Measurements from ENCODE around the gene CCDC142.

CCDC142 gene

GRCh38 chr2:74482801-74483674, at the start of gene CCDC142, which contains the start of gene TTC31:
Gene CCDC142, minus strand, starts transcription at chr2:74482998. Its CDS starts 161 bp downstream, at chr2:74482837.
Gene TTC31, plus strand, starts transcription at chr2:74483081. Its CDS starts 15 bp downstream, at chr2:74483096.
- peak; percentile 91 for DNase-seq

DNA sequence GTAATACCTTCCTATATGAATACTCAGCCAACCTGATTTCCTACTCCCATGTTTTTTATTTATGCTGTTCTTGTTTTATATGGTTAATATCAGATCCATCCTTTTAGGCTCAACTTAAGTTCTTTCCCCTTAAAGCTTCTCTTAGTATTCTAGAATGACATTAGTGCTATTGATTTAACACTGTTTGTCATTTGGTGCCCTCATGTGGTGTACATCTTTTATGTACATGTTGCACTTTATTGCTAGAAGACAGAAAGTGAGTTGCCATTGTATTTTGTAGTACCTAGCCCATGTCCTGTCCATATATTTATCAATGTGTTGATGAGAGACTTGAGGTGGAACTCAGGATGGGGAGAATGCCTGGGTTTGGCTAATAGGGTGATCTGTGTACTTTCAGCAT, 49.4 kb upstream of the CCDC142 start:
- no peak for DNase-seq

DNA sequence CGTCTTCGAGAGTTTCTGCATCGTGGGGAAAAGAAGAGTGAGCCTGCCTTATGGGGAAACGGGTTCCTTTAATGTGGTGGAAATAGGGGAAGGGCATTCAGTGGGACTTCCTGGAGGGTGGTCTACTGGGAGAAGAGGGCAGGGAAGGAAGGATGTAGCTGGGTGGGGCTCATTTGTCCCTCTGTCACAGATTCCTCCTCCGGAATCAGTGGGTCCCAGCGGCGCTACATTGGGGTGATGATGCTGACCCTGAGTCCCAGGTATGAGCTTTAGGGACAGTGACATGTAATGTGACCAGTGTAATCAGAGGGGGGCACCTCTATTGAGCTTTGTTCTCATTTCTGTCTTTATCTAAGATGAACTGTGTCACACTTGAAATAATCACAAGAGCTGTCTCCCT, 48.9 kb upstream of the CCDC142 start:
- DNase-seq, result no peak

DNA sequence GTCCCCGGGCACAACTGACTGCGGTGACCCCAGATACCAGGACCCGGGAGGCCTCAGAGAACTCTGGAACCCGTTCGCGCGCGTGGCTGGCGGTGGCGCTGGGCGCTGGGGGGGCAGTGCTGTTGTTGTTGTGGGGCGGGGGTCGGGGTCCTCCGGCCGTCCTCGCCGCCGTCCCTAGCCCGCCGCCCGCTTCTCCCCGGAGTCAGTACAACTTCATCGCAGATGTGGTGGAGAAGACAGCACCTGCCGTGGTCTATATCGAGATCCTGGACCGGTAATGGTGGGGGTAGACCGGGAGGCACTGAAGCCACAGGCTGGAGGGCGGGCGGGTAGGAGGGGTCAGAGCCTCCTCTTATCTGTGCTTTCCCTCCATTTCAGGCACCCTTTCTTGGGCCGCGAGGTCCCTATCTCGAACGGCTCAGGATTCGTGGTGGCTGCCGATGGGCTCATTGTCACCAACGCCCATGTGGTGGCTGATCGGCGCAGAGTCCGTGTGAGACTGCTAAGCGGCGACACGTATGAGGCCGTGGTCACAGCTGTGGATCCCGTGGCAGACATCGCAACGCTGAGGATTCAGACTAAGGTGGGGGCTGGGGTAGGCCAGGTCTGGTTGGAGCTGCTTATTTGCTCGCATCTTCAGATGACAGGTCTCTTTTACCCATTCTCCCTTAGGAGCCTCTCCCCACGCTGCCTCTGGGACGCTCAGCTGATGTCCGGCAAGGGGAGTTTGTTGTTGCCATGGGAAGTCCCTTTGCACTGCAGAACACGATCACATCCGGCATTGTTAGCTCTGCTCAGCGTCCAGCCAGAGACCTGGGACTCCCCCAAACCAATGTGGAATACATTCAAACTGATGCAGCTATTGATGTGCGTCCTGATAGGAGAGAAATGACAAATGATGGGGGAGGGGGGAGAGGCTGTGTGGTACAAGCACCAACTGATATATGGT, 47.7 kb upstream of the CCDC142 start:
- peak; percentile 43 for DNase-seq

DNA sequence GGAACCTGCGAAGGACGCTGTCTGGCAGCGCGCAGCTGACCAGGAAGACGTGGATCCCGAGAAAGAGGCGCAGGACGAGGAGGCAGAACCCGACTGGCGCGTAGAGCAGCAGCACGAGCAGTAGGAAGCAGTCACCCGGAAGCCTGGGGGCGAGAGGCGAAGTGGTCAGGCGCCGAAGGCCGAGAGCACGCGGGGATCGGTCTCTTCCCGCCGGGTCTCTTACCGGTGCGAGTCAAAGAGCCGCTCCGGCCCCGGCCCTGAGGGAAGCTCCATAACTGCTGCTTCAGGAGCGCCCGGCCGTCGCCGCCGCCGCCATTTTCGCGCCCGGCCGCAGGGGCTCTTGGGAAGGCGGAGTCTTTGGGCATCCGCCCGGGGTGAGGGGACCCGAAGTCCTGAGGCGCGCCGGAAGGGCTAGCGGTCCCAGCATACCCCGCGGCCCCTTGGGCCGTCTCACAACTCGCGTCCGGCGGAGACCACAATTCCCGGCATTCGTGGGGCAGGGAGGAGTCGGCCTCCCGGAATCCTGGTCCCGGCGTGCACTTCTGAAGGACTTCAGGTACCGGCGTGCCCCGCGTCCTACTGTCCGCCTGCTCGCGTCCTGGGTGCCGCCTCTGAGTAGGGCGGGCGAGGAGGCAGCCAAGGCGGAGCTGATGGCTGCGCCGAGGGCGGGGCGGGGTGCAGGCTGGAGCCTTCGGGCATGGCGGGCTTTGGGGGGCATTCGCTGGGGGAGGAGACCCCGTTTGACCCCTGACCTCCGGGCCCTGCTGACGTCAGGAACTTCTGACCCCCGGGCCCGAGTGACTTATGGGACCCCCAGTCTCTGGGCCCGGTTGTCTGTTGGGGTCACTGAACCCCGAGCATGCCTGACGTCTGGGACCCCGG, 46.8 kb upstream of the CCDC142 start, which contains the start of the genes AUP1 and HTRA2:
TSS of gene AUP1 (minus strand) at position 350 of the 882 bp plus-strand sequence. CDS start at position 273, 77 bp downstream.
TSS of gene HTRA2 (plus strand) at position 577 of the 882 bp plus-strand sequence. CDS start at position 651, 74 bp downstream.
- peak; percentile 85 for DNase-seq

GRCh38 chr2:74528600-74529356, 46.0 kb upstream of the CCDC142 start:
- DNase-seq, result peak; percentile 34

DNA sequence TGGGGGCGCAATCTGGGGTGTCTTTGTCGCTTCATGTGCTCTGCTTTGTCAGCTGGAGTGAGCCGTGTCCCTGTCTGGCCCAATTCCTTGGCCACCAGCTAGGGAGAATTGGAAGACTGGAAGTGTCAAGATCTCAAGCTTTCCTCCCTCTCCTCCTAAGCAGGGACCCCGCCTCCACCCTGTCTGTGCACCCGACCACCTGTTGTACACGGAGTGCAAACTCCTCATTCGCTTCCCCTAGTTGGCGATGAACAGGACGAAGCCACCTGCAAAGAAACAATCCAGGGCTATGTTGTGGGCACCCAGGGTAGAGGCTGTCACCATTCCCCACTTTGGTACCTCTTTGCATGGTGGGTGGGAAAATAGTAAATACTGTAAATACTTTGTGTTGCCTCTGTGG, 44.9 kb upstream of the CCDC142 start:
- no peak for DNase-seq

- DNase-seq, result no peak
These were observed 43.9 kb upstream of the CCDC142 start for GRCh38 chr2:74526649-74527230.

DNA sequence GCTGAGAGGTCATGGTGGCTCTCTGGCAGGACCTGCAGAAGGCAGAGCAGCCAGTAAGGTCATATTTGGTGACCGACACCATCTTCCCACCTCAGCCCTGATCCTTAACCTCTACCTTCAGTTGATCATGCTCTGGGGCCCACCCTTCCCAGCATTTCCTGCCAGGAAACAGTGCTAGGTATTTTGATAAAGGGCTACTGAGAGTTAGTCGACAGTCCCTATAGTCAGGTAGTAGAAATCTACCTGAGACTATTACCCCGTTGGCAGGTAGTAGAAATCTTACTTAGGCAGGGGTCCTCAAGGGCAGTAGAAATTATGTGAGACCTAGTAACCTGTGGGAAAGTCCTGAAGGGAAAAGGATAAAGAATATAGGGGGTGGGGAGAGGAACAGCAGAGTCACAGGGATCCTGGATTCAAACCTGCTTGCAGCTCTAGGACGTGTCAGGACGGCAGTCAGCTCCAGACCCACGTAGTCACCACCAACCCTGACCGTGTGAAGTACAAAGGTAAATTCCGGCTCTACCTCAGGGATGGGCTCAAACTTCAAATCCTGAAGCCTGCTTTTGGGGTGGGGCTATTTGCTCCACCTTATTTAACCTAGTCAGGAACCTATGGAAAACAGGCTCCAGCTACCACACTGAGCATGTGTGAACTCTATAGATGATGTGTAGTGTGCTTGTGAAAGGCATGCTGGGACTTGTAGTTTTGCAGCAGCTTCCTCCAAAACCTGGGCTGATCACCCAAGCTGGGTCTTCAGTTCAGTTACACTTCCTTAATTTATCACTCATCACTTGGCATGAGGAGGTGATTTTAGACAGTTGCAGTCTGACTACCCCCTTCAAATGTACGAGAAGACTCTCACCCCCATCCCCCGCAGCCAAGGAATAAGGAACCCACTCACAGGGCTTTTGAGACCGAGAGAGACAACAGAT, 43.2 kb upstream of the CCDC142 start, which contains the start of gene DQX1:
TSS of gene DQX1 (minus strand) at position 515 of the 932 bp plus-strand sequence. CDS start at position 13, 502 bp downstream.
- DNase-seq, result no peak

GRCh38 chr2:74524955-74525716, 42.3 kb upstream of the CCDC142 start:
- DNase-seq, result no peak

GRCh38 chr2:74524005-74524404, 41.2 kb upstream of the CCDC142 start:
- DNase-seq, result no peak

- DNase-seq, result no peak
These were observed 39.7 kb upstream of the CCDC142 start for GRCh38 chr2:74522516-74522915.

GRCh38 chr2:74516650-74517049, 33.9 kb upstream of the CCDC142 start:
- no peak for DNase-seq

DNA sequence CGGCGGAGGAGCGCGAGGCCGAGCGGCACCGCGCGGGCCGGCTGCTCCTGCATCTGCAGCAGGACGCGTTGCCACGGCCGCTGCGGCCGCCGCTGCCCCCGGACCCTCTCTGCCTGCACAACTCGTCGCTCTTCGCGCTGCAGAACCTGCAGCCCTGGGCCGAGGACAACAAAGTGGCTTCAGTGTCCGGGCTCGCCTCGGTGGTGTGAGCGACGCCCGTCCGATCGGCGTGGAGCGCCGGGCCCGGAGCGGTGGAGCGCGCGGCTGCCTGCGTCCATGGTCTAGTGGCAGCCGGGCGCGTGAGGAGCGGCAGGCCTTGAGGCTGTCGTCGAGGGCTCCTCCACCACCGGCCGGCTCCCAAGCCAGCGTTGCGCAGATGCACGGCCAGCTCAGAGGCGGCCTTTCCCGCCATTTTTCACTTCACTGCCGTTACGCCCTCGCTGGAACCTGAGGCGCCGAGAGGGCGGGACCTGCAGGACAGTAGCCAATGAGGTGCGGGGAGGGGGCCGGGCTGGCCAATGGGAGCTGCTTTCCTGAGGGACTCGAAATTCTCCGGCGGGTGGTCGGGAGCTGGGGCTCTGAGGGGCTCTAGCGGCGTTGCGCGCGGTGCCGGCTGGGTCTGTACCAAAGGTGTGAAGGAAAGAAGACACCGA, 33.3 kb upstream of the CCDC142 start:
- peak; percentile 78 for DNase-seq

GRCh38 chr2:74515271-74515980, 32.6 kb upstream of the CCDC142 start:
- no peak for DNase-seq

- no peak for DNase-seq
These were observed 31.8 kb upstream of the CCDC142 start, which contains the start of gene TLX2 for GRCh38 chr2:74514368-74515270. Gene TLX2, plus strand, starts transcription at chr2:74514450. Its CDS starts 357 bp downstream, at chr2:74514807.
